Neural crest cell (in vitro differentiated cells): ENCODE measurements around the gene ETNK2. TPM values are rescaled to one million over a fixed set of nuclear protein-coding genes. Genes with fewer than 3 reads are reported as not detected.

ENCODE experiments used
- DNase-seq: peaks from one replicate; pipeline ENCODE4 v3.0.0; 2021; ENCODE audit warnings: low read depth, mixed read lengths, low spot score
- H3K27ac Mint-ChIP-seq: one replicate; pipeline ENCODE4 v1.8.0; 2021; ENCODE audit warnings: mild to moderate bottlenecking, mixed read lengths; ENCODE audit not compliant: unreplicated experiment
- H3K27me3 Mint-ChIP-seq: 2 replicates; pipeline ENCODE4 v1.8.0; 2021; ENCODE audit warnings: low read depth, mild to moderate bottlenecking, mixed read lengths
- H3K36me3 Mint-ChIP-seq: 2 replicates; pipeline ENCODE4 v1.8.0; 2021; ENCODE audit warnings: low read depth, mild to moderate bottlenecking, mixed read lengths
- H3K4me1 Mint-ChIP-seq: 2 replicates; pipeline ENCODE4 v1.8.0; 2021; ENCODE audit warnings: mixed read lengths
- H3K4me3 Mint-ChIP-seq: one replicate; pipeline ENCODE4 v1.8.0; 2021; ENCODE audit warnings: mild to moderate bottlenecking, mixed read lengths
- H3K9me3 Mint-ChIP-seq: 2 replicates; pipeline ENCODE4 v1.8.0; 2021; ENCODE audit warnings: mixed read lengths
- CTCF ChIP-seq: fragments of 200-600 bp; sonication (generic); conservative IDR thresholded peaks from 2 replicates; pipeline ENCODE4 v1.5.0; 2021; ENCODE audit warnings: antibody characterized with exemption, mild to moderate bottlenecking
- total RNA-seq: library from RNA; stranded (reverse); gene quantifications from 2 replicates; pipeline ENCODE4 v1.2.1, GENCODE V29; 2021

Gene ETNK2
- total RNA-seq, 1 donor from 2014 or later, result 14.5 TPM

- no peak overlapping the region for H3K27ac Mint-ChIP-seq
- H3K4me1 Mint-ChIP-seq, result peaks cover 33% of the 10 kb centered on the region
- no peaks in the 10 kb centered on the region for H3K36me3 Mint-ChIP-seq
- H3K27me3 Mint-ChIP-seq, result no peaks in the 10 kb centered on the region
- H3K4me3 Mint-ChIP-seq, result no peak overlapping the region
- DNase-seq, result no peak
- TF ChIP-seq CTCF, result no peak
- no peaks in the 10 kb centered on the region for H3K9me3 Mint-ChIP-seq
These were observed 38.7 kb downstream of the ETNK2 start for GRCh38 chr1:204112876-204113730.

GRCh38 chr1:204110894-204111633, 40.8 kb downstream of the ETNK2 start:
- Mint-ChIP-seq H3K36me3 (no peaks in the 10 kb centered on the region), H3K9me3 (no peaks in the 10 kb centered on the region), H3K4me3 (no peak overlapping the region), H3K4me1 (peaks cover 49% of the 10 kb centered on the region), H3K27ac (peak overlapping the region; percentile 81), H3K27me3 (no peaks in the 10 kb centered on the region)
- no peak for TF ChIP-seq CTCF
- DNase-seq, result no peak

GRCh38 chr1:204108312-204109141, 43.3 kb downstream of the ETNK2 start:
- Mint-ChIP-seq H3K27ac (peak overlapping the region; percentile 95), H3K27me3 (no peaks in the 10 kb centered on the region), H3K4me3 (peak overlapping the region; percentile 56), H3K4me1 (peaks cover 55% of the 10 kb centered on the region), H3K36me3 (no peaks in the 10 kb centered on the region), H3K9me3 (no peaks in the 10 kb centered on the region)
- peak; percentile 36 for DNase-seq
- TF ChIP-seq CTCF, result no peak

- H3K36me3 Mint-ChIP-seq, result no peaks in the 10 kb centered on the region
These were observed 44.0 kb downstream of the ETNK2 start for GRCh38 chr1:204107892-204108291.

More at GRCh38 chr1:204107892-204108291, 44.0 kb downstream of the ETNK2 start:
- H3K27me3 Mint-ChIP-seq, result no peaks in the 10 kb centered on the region
- H3K9me3 Mint-ChIP-seq, result no peaks in the 10 kb centered on the region
- no peak overlapping the region for H3K4me3 Mint-ChIP-seq
- peaks cover 61% of the 10 kb centered on the region for H3K4me1 Mint-ChIP-seq
- H3K27ac Mint-ChIP-seq, result no peak overlapping the region
- no peak for TF ChIP-seq CTCF
- no peak for DNase-seq
